HG03196 (cell line): Measurements from ENCODE around the gene BATF3.

Experiments
- ATAC-seq: cut with Tn5 transposase; IDR thresholded peaks from one replicate; pipeline ENCODE4 v1.9.1; 2021; ENCODE audit not compliant: unreplicated experiment

BATF3 gene

GRCh38 chr1:212685429-212685828 lies 14.2 kb downstream of the BATF3 start:
- no peak for ATAC-seq

GRCh38 chr1:212684521-212685090 lies 15.0 kb downstream of the BATF3 start:
- no peak for ATAC-seq

DNA sequence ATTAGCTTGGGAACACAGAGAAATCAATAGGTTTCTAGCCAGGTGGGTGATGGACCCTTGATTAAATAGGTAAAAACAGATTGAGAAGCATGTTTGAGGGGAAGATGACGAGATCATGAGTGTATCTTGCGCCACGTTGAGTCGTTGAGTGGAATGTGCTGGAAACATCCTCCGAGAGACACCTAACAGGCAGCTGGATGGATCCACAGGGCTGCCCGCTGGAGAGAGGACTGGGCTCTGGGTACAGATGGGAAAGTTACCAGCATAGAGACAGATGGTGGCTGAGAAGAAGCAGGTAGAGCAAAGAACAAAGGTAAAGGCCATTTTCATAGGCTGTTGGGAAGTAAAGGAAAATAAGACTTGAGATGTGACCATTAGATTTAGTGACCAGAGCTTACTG lies 15.6 kb downstream of the BATF3 start:
- no peak for ATAC-seq

DNA sequence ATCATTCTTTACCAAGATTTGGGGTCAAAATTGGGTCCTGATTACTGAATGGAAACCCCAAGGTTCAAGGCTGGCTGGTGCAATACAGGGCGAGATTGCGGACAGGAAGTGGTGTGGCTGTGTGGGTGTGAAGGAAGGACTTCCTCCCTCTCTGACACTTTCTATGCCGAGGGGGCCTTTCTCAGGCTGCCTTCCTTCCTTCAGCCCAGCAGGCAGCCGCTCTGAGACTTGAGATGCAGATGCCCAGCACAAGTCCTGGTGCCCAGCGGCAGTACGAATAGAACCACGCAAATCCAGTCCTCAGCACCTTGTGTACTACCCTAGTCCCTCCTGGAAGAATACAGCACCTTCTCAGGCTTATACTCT lies 16.3 kb downstream of the BATF3 start:
- peak; percentile 68 for ATAC-seq

DNA sequence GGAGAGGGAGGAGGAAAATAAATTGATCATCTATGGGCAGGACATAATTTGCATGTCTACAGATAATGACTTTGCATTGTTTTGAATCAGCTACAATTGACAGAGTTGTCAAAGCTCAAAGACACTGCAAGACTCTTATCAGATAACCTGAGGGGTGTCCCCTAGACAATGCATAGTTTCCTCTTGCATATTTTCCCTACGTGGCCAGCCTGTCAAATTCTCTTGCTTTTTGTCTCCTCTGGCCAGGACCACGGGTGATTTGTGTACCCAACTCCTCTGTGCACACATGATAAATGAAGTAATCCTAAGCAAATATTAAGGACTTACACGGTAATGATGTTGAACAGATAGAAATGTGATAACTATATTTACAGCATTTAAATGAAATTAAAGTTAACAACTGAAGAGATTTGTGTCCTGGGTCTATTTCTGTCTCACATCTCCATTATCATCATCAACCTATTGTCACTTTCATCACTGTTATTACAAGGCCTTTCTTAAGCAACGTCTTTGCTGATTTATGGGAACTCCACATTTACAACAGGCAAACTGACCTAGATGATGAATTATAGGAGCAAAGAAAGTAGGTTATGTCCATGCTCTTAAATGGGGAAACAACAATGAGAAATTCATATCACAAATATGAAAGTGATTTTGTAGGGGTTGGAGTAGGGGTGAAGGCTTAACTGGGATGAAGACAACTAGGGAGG lies 18.8 kb downstream of the BATF3 start:
- ATAC-seq = no peak

DNA sequence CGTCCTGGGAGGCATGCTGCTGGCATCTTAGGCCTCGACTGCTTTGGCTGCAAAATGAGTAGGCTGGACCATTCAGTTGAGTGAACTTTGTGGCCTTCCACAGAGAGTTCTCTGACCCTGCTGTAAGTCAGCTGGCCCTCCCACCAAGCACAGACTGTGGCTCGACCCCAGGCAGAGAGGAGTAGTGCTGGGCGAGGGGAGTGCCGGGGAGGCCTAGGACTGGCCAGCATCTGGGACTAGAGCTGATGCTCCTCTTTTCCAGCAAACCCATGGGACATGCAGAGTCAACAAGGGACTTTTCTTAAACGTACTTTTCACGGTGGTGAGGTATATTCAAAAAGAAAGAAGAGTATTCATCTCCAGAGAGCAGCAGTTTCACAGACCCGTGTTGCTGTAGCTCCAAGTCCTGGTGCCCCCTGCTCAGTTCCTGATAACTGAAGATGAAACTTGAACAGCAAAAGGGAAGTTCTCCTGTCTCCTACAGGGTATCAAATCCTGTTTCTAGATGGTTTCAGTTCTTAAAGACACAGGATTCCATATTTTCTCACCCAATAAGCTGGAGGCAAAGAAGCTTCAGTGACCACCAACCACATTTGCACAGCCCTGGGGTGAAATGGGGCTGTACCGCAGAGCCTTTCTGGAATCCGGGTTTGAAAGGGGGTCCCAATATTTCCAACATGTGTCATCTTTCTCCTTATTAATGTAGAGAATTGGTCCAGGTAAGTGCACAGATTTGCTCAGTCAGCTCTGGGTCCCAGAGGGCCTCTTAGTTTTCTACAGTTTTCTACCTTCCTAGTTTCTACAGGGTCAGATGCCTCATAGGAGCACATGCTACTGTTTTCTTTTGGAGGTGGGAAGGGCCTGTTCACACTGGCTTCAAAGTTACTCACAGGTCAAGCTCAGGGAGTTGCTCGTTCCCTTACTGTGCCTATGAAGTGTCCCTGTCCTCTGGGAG lies 20.9 kb downstream of the BATF3 start:
- ATAC-seq = peak; percentile 54

DNA sequence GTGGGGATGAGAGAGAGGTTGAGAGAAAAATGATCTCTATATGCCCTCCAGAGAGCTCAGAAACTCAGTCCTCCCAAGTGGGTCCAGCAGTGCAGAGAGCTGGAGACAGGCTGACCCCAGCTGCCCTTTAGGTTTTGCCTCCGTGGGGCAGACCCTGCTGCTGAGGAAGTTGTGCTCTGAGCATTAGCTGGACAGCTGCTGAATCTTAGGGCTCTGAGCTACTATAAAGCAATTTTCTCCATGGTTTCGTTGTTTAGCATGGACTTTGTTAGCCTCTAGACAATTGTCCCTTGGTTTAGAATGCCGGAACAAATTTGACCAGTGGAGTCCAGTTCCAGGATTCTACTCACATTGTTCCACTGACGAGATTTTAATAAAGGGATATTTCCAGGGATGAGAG lies 22.1 kb downstream of the BATF3 start:
- no peak for ATAC-seq

DNA sequence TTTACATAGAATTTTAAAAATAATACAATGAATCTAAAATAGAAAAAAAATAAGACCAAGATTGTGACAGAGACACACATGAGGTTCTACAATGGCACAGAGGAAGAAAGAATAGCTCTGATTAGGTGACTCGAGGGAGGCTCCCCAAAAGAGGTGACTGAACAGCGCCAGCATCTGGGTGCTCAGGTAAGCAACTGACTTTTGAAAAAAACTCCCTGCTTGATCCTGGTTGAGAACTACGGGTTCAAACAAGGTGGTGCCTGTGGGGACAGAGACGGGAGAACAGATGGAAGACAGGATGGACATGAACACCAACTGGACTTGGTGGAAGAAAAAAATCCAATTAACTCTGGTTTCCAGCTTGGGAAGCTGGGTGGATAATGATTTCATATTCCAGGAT lies 22.5 kb downstream of the BATF3 start:
- no peak for ATAC-seq

DNA sequence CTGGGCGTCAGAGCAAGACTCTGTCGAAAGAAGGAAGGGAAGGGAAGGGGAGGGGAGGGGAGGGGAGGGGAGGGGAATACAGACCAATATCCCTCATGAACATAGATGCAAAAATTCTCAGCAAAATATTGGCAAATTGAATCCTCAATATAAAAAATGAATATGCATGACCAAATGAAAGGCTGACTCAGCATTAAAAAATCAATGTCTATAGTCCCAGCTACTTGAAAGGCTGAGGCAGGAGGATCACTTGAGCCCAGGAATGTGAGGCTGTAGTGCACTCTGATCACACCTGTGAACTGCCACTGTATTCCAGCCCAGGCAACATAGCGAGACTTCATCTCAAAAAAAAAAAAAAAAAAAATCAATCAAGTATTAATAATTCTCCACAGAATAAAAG lies 24.0 kb downstream of the BATF3 start:
- ATAC-seq = no peak

- no peak for ATAC-seq
Observed at GRCh38 chr1:212674872-212675271, 24.8 kb downstream of the BATF3 start.

GRCh38 chr1:212671342-212672031 lies 28.2 kb downstream of the BATF3 start:
- no peak for ATAC-seq

DNA sequence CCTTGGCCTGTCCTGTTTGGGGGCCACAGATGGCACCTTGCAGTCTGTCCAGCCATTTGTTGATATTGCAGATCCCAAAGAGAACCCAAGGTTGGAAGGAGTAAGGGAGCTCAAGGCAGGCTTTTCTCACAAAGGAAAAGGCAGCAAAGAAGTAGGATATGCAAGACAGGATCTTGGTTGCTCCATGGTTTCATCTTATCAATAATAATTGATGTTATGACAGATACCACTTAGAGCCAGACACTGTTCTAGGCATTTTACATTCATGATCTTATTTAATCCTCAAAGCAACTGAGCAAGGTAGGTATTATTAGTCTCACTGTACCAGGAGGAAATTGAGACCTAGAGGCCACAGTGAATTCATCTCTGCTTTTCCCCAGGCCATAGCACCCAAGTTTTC lies 28.8 kb downstream of the BATF3 start:
- no peak for ATAC-seq

DNA sequence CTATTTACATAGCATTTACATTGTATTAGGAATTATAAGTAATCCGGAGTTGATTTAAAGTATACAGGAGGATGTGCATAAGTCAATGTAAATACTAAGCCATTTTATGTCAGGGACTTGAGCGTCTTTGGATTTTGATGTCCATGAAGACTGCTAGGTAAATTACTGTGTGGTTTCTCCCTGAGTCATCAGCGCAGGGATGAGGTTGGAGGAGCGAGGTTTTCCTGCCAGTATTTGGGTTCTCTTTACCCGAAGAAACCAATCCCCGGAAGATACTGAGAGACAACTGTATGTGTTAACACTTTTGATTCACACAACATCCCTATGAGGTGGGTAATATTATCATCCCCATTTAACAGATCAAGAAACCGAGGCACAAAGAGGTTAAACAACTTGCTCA lies 29.3 kb downstream of the BATF3 start:
- ATAC-seq = no peak

- ATAC-seq = no peak
Observed at GRCh38 chr1:212669600-212669999, 30.0 kb downstream of the BATF3 start.

DNA sequence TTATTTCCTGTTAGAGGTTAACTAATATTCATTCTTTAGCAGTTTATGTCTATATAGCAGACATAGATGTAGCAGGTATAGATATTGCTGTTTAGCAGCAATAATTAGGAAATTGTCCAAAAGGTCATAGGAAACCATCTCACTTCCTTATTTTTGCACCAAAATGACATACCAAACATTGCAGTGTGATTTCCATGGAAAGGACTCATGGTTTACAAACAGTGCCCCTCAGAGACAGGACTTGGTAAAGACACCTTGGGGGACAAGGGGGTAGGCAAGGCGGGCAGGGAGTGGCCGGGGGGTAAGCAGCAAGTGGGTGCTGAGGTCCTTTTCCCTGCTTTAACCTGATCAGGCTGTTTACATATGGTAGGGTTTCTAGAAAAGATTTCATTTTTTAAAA lies 30.5 kb downstream of the BATF3 start:
- no peak for ATAC-seq

DNA sequence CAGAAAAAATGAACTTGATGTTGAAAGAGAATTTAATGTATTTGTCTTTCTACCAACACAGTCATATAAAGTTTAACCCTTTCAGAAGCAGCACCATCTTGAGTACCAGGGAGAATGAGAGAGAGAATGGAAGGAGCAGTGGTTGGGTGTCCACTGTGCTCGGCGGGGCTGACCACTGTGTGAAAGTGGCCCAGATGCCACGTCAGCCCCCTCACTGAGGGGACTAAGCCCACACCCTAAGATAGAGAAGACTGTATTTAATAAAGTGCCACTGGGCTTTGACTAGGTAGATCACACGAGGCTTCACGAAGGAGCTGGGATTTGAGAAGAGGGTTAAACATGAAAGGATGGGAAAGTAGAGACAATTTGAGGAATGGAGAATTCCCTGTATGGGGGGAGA lies 31.2 kb downstream of the BATF3 start:
- no peak for ATAC-seq

- no peak for ATAC-seq
Observed at GRCh38 chr1:212667223-212668139, 32.2 kb downstream of the BATF3 start.

GRCh38 chr1:212666116-212666775 lies 33.4 kb downstream of the BATF3 start:
- no peak for ATAC-seq

- ATAC-seq = peak; percentile 89
Observed at GRCh38 chr1:212665241-212666115, 34.2 kb downstream of the BATF3 start.
